HG03342 (cell line): ENCODE measurements around the gene KIAA0232.

Source experiments
- ATAC-seq: cut with Tn5 transposase; IDR thresholded peaks from one replicate; pipeline ENCODE4 v1.9.1; 2021; ENCODE audit warnings: mild to moderate bottlenecking, moderate library complexity; ENCODE audit not compliant: unreplicated experiment

Gene KIAA0232

DNA sequence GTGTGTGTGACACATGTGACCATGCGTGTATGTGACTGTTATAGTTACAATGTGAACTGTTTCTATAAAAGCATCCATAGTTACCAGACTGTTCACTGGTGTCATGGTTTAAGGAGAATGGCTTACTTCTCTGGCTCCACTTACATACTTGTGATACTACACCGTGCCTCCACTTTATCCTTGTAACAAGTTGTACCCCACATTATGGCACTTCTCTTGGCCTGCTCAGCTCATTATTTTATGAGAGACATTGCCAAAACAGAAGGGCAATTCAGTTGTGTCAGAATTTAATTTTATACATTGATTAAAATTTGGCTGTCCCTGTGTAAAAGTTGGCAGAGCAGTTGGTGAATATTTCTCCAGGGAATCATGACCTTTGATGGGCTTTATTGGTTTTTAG lies 64.7 kb downstream of the KIAA0232 start:
- ATAC-seq, result no peak

GRCh38 chr4:6848717-6849305 lies 66.3 kb downstream of the KIAA0232 start:
- ATAC-seq, result no peak

DNA sequence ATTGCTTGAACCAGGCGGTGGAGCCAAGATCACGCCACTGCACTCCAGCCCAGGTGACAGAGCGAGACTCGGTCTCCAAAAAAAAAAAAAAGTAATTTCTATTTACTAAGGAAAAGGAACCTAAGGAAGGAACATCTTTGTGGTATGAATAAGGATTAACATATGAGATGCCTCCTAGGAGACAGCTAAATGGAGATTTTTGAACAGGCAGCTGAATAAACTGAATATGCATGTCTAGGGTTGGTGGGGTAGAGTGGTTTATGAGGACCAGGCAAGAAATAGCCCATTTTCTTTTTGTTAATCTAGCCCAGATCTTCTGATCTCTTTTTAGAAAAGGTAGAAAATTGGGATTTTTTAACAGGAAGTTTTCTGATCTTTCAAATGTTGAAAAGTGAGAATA lies 67.2 kb downstream of the KIAA0232 start:
- ATAC-seq, result no peak

- ATAC-seq, result no peak
Measured at GRCh38 chr4:6851431-6851830, 68.9 kb downstream of the KIAA0232 start.

DNA sequence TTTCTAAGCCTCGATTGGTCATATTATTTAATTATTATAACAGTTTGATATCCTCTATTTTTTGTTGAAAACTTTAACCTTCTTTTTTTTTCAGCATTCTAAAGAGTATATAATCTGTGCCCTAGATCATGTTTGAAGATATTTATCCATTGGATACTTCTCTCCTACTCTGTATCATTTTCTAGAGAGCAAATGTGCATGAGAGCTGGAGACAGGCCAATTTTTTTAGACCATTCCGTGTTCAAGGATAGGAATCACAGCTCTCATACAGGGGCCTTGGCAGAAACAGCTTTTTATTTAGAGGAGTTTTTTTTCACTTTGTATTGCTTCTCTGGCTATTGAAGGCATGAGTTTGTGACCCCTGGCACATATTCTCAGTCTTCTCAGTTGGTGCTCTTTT lies 69.4 kb downstream of the KIAA0232 start:
- ATAC-seq, result no peak

GRCh38 chr4:6852582-6852981 lies 70.1 kb downstream of the KIAA0232 start:
- no peak for ATAC-seq

- no peak for ATAC-seq
Measured at GRCh38 chr4:6854098-6854744, 71.7 kb downstream of the KIAA0232 start.

DNA sequence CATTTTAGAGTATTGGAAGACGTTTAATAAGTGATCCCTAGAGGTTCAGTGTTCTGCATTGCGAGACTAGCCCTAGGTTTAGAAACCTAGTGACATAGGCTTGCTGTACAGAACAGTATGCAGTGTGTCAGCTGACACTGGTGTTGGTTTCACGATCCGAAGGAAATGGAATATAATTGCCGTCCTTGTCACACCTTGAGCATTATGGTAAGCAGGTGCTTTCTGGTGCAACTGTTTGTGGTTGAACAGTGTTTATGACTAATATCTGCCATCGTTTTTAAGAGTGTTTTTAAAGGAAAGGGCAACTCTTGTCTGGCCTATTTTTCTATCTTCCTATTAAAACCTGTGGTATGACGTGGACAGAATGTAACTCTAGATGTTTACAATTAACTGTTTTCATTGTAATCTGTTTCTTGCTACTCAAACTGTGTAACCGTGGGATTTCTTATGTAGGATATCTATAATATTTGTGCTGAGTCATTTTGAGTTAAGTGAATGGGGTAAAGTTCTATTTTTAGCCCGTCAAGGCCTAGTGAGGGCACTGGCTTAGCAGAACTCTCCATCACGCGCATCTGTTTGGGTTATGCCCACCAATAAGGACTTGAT lies 73.3 kb downstream of the KIAA0232 start:
- ATAC-seq, result peak; percentile 96

DNA sequence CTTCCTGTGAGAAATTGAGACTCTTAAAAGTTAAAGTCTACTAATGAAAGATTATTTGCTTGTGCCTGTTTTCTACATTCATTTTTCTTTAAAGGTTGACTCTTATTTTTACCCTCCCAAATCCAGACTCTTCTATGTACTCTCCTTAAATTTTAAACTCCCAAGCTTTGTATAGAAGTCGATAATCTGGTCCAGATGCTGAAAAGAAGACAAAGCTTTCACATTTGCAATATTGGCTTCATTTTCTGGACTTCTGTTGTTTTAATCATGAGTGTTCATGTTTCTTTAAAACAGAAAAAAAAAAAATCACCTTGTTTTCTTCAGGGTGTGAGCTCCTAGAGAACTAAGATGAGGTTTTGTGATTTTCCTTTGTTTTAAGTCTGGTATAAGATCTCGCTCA lies 73.9 kb downstream of the KIAA0232 start:
- no peak for ATAC-seq

DNA sequence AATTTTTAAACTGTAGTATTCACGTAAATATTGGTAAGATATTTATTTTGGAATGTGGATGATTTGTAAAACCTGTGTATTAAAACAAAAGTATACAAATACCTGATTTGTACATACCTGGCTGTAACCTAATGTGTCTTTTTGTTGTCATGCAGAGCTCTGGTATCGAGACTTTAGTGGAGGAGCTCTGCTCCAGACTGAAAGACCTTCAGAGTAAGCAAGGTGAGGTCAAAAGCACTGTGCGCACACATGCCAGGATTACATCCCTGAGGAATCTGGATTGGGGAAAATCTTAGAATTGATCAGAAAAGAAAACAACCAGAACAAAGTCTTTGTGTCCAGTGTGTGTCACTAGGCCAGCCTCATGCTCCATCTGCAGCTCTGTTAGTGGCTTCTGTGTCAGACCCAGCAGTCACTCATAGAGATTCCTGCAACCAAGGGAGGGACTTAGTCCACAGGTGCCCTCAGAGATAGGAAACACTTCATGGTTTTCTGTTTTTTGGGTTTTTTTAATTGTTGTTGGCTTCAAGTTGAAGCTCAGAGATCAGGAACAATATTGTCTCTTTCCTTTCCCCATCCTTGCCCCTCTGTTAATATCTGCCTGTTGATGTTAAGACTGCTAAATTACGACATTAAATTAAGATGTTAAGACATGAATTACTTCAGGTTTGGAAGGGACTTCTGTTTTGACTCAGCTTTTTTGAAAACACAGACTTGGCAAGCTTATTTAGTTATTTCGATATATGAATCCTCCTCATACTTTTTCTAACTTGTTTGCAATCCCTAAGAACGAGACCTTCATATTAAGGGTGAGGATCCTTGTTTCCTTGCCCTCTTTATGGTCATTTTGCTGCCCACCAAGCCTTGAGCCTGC lies 74.7 kb downstream of the KIAA0232 start:
- no peak for ATAC-seq

- no peak for ATAC-seq
Measured at GRCh38 chr4:6858997-6859396, 76.5 kb downstream of the KIAA0232 start.

GRCh38 chr4:6859543-6859942 lies 77.0 kb downstream of the KIAA0232 start:
- ATAC-seq, result no peak

GRCh38 chr4:6868386-6868785 lies 85.9 kb downstream of the KIAA0232 start:
- ATAC-seq, result no peak

DNA sequence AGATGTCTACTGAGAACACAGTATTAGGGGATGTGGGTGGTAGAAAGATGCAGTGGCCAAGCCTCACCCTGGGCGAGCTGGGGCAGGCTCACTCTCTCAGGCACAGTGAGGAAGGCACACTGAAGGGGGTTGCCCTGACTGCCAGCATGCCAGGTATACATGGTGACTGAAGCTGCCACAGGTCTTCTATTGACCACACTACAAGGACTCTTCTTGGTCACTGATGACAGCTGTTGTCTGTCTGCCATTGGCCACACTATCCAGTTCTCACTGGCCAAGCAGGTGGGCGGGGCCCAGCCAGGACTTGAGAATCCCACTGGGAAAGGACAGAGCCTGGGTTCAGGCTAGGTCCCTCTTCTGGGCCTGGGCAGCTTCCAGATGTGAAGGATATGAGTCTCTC lies 87.4 kb downstream of the KIAA0232 start:
- ATAC-seq, result no peak

- no peak for ATAC-seq
Measured at GRCh38 chr4:6873291-6873690, 90.8 kb downstream of the KIAA0232 start.

DNA sequence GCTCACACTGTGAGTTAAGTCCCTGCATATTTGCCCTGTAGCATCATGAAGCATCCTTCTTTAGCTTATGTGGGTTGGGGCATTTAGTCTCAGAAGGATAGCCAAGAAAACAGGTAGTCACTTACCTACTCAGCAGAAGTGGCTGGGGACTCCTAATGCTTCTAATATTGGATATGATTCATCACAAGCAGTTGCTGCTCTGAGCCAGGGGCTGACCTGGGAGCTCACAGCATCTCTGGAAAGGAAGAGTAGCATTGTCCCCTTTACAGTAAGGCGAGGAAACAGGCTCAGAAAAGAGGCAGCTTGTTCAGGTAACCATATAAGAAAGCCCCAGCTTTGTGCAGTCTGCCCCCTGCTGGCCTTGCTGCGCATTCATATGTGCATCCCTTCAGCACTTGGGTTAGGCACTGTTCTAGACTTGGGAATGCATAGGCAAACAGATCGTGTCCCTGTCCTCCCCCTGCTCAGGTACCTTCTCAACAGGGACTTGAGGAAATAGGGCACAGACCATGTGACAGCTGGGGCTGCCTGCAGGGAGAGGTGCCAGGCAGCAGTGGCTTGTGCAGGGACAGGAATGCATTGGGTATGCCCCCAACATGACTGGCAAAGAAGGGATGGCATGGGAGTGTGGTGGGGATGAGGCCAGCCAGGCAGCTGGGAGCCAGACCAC lies 91.4 kb downstream of the KIAA0232 start:
- peak; percentile 75 for ATAC-seq

DNA sequence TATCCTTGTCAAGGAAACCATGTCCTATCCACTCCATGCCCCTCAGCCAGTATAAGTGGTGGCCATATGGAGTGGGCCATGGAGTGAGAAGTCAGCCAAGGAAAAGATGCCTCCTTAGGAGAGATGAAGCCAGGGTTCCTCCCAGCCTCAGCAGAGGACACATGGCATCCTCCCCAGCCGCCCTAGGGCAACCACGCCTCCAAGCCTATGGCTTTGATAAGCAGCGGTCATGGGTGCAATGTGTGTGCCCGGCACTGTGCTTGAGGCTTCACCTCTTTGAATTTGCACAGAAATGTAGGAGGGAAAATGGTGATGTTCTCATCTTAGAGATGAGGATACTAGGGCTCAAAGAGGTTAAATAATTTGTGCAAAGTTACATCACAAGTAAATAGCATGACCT lies 92.5 kb downstream of the KIAA0232 start:
- no peak for ATAC-seq

DNA sequence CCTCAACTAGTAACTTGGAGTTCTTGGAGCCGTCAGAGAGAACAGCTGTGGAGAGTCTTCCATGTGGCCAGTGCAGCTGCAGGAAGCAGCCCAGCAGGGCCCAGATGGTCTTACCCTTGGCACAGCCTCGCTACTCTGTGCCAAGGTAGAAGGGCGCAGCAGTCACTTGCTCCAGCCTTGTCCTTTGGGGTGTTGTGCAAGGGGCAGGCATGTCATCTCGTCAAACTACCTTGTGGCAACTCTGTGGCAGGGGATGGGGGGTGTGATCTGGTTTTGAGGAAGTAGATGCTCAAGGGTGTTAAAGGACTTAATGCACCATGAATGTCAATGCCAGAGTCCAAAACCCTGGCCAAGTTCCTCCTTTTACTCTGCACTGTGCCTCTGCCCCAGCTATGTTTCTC lies 92.9 kb downstream of the KIAA0232 start:
- ATAC-seq, result no peak

DNA sequence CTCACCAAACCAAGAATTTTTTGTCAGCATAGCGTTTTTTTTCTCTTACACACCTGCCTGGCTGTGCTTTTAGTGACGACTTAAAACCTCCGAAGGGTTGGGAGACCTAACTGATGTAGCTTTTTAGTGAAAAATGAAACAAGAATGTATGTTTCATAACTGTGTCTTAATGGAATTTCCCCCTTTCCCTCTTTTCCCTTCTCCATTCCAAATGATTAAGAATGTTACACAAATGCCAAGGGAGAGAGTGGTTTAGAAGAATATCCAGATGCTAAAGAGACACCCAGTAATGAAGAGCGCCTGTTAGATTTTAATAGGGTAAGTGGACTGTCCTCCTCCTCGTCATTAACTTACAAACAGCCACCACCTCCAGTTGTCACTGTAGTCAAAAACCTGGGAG lies 93.9 kb downstream of the KIAA0232 start:
- no peak for ATAC-seq

DNA sequence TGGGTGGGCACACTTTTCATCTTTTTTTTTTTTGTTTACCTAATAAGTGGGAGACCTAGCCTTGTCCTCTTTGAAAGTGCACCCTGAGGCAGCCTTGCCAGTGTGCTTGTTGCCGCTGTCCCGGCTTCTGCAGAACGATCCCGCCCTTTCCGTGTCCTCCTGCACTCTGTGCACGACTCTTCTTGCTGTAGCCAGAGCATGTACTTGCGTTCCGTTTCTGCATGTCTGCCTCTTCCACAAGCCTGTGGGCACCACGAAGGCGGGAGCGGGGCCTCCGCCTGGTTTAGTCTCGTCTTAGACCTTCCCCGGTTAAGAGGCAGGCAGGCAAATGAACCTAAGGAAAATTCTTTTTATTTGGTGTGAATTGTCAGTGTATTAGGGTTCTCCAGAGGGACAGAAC lies 94.5 kb downstream of the KIAA0232 start:
- ATAC-seq, result no peak

GRCh38 chr4:6878451-6879059 lies 96.0 kb downstream of the KIAA0232 start:
- no peak for ATAC-seq
